ENCODE measurements around the gene CRYZL1.

- no peak for TF ChIP-seq EZH2 (IDR thresholded peaks at IDR 0.05)
- no peak for TF ChIP-seq POLR2AphosphoS5 (IDR thresholded peaks at IDR 0.05; ENCODE audit: borderline replicate concordance, low read depth, low read length)
Measured at GRCh38 chr21:33572350-33572749, 69.2 kb downstream of the CRYZL1 start.
